ENCODE results near the gene HOXA9.

HOXA9 gene

GRCh38 chr7:27175626-27176523, 10.5 kb upstream of the HOXA9 start:
- no peak for DNase-seq

- DNase-seq = no peak
Measured at GRCh38 chr7:27174874-27175625, 9.7 kb upstream of the HOXA9 start.

- DNase-seq = no peak
Measured at GRCh38 chr7:27173956-27174873, 8.9 kb upstream of the HOXA9 start, which contains the start of gene HOXA10. TSS of gene HOXA10 (minus strand) at chr7:27174320. CDS start at chr7:27174306, 14 bp downstream.

- DNase-seq = no peak
Measured at GRCh38 chr7:27173511-27173955, 8.2 kb upstream of the HOXA9 start.

DNA sequence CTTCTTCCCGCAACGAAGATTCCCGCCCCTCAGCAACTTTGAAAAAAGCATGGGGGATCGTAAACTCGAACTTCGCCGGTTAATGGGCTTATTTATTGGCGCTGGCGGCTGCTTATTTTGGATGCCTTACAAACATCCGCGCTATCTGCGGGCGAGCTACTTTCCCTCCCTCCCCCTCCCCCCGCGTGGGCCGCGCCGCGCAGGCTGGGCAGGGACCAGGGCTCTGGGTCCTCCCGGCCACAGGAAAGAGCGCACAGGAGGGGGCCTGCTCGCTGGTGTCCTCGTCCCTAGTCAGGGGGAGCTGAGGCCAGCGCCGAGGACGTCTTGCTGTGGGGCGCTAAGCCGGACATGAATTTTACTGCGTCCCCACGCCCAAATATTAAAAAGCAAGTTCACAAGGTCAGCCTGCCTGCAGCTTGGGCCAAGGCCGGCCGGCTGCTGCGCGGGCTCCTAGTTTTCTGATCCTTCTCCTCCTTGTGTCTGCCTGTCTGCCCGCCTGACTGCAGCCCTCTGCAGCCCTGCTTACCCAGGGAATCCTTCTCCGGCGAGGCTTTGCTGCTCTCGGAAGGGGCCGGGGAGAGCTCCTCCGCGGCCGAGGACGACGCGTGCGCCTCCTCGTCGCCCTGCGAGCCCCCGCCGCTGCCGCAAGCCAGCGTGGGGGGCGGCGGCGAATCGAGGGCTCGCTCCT, 7.6 kb upstream of the HOXA9 start:
- no peak for DNase-seq

DNA sequence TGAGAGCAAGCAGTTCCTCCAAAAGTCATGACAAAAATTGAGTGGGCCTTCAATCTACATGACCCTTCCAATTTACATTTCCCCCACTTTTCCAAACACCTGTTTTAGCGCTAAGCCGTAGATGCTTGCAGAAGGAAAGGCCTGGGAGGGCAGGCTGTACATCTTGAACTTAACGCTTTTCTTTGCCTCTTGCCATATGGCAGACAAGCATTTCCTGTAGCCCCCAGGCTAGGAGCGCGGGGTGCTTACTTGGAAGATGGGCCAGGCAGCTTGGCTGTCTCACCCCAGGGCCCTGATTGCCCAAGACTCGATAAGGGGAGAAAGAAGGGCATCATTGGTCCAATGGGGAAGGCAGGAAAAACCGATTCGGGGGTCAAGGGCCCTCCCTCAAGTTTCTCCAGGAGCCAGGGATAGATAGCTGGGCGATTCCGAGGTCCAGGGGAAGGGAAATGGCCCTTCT, 7.0 kb upstream of the HOXA9 start:
- no peak for DNase-seq

DNA sequence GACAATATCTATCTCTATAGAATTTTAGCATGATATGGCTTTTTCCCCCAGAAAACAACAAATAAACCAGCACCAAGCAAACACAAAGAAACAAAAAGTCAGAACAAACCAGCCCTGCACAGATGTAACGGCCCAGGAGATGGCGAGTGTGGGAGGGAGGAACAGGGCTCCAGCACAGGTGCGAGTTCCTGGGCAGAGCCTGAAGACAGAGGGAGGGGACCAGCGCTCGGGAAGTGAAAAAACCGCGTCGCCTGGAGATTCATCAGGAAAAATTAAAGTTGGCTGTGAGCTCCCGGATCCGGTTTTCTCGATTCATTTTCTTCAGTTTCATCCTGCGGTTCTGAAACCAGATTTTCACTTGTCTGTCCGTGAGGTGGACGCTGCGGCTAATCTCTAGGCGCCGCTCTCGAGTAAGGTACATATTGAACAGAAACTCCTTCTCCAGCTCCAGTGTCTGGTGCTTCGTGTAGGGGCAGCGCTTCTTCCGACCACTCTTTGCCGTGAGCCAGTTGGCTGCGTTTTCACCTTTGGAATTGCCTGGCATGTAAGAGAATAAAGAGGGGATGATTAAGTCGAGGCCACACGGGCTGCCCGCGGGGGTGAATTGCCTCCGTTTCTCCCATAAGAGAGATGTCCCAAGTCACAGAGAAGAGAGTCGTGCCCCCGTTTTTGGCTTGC, 6.4 kb upstream of the HOXA9 start:
- no peak for DNase-seq

GRCh38 chr7:27171325-27171636, 5.9 kb upstream of the HOXA9 start:
- no peak for DNase-seq

GRCh38 chr7:27170426-27171324, 5.3 kb upstream of the HOXA9 start:
- no peak for DNase-seq

GRCh38 chr7:27169658-27170425, 4.5 kb upstream of the HOXA9 start:
- DNase-seq = no peak

- DNase-seq = no peak
Measured at GRCh38 chr7:27168265-27168947, 3.1 kb upstream of the HOXA9 start.

DNA sequence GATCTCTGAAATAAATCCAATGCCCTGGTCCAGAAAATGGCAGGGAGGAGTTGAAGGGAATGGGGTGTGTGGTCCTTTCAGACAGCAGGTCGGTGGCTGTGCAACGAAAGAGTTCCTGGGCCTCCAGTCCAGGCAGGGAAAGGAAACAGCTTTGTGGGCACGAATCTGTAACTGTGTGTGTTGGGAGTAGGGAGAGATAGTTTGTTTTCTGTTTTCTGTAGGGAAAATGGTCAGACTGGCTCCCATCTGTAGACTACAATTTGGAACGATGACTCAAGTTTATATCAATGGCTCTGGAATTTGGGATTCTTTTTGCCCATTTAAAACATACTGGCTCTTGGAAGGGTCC, 2.6 kb upstream of the HOXA9 start:
- no peak for DNase-seq

DNA sequence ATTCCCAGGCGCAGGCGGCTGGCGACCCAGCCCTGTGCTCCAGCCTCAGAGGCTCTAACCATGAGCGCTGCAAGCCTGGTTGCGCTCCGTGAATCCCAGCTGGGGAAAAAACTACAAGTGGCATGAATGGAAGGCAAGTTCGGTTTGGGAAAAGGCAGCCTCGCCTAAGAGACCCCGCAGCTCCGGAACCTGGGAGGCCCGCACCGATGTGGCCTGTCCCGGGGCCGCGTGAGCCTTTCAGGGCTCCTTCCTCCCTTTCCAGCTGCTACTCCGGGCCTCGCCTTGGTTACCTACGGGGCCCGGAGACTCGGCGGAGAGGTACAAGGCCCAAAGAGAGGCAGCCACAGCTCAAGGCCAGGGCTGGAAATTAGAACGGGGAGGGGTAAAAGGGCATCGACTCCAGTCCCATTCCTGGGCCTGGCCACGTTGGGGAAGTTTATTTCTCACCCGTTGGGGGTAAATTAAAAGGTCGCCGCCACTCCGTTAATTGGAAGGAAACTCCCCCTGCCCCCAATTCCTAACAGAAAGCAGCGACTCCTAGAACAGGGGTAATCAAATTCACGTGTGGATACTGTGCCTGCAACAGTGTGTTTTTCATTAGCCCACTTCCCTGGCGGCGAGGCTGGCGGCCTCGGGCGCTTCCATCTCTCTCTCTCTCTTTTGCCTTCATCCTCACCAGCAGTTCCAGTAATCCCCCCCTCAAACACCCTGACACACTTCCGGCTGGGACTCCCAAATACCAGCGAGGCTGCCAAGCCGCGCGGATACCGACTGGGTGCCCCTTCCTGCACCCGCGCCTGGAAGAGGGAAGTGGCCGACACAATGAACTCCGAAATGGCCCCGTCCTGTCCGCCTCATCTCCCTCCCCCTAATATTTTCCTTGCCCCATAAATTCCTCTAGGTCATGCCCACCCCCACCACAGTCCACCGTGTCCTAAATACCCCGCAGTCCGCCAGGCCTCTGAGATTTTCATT, 1.5 kb upstream of the HOXA9 start:
- no peak for DNase-seq

- no peak for DNase-seq
Measured at GRCh38 chr7:27165996-27166530, 726 bp upstream of the HOXA9 start.

- DNase-seq = no peak
Measured at GRCh38 chr7:27164367-27165088, 809 bp downstream of the HOXA9 start.

- DNase-seq = no peak
Measured at GRCh38 chr7:27164045-27164366, 1.3 kb downstream of the HOXA9 start.

All from NCI-H2227 treated with DMSO at 0.1 percent for 48 hours (cell line).